IMR-90 (cell line): ENCODE measurements around the gene DHX15. TPM values are rescaled to one million over a fixed set of nuclear protein-coding genes. Genes with fewer than 3 reads are reported as not detected.

Source experiments
- ATAC-seq: fragments of 200-7000 bp; cut with Tn5 transposase; 2 replicates; pipeline ENCODE4 v1.9.1; 2020; ENCODE audit warnings: low read depth, mild to moderate bottlenecking, moderate library complexity
- BruUV-seq: library from RNA; stranded (reverse); fragments of 400-500 nt; replicated peaks from 2 replicates; lab custom pipeline; 2021; lab: Mats Ljungman, UMichigan
- CTCF ChIA-PET: fragments of 300-600 bp; formaldehyde crosslinking; extraction: SDS; loops from one replicate; lab custom pipeline; 2021; ENCODE audit warnings: antibody characterized with exemption; lab: Yijun Ruan, JAX
- POLR2A ChIA-PET: fragments of 300-600 bp; sonication (Branson Sonifier 250); formaldehyde crosslinking; loops from one replicate; lab custom pipeline; 2022; ENCODE audit warnings: antibody characterized with exemption; ENCODE audit not compliant: unreplicated experiment; lab: Charles Lee
- DNase-seq: peaks from one replicate; pipeline ENCODE4 v3.0.0; 2013
- H2AFZ ChIP-seq: replicated peaks from 2 replicates; pipeline ENCODE3; 2013; ENCODE audit warnings: low read length, mild to moderate bottlenecking; ENCODE audit not compliant: poor library complexity
- H2AK5ac ChIP-seq: 2 replicates; pipeline ENCODE4 v1.6.1; 2013; ENCODE audit warnings: low read depth, low read length, inconsistent platforms
- H2AK9ac ChIP-seq: replicated peaks from 2 replicates; pipeline ENCODE3; 2013; ENCODE audit warnings: mild to moderate bottlenecking, low read depth, low read length, moderate library complexity; ENCODE audit not compliant: poor library complexity
- H2BK120ac ChIP-seq: 2 replicates; pipeline ENCODE4 v1.6.1; 2013; ENCODE audit warnings: low read depth, low read length, inconsistent platforms
- H2BK15ac ChIP-seq: 3 replicates; pipeline ENCODE4 v1.6.1; 2013; ENCODE audit warnings: low read depth, low read length, inconsistent platforms
- H2BK20ac ChIP-seq: 2 replicates; pipeline ENCODE4 v1.6.1; 2013; ENCODE audit warnings: low read depth, mild to moderate bottlenecking, inconsistent platforms, low read length, moderate library complexity
- H2BK5ac ChIP-seq: 2 replicates; pipeline ENCODE4 v1.6.1; 2013; ENCODE audit warnings: mild to moderate bottlenecking, low read depth, low read length, inconsistent platforms; ENCODE audit not compliant: poor library complexity, severe bottlenecking
- H3K14ac ChIP-seq: replicated peaks from 2 replicates; pipeline ENCODE4 v1.6.1; 2013; ENCODE audit warnings: low read depth, low read length, inconsistent platforms
- H3K18ac ChIP-seq: 2 replicates; pipeline ENCODE4 v1.6.1; 2013; ENCODE audit warnings: low read depth, low read length, control low read depth
- H3K23ac ChIP-seq: 2 replicates; pipeline ENCODE4 v1.6.1; 2013; ENCODE audit warnings: low read depth, low read length, inconsistent platforms
- H3K27ac ChIP-seq: 2 replicates; pipeline ENCODE4 v1.5.1; 2013; ENCODE audit warnings: mild to moderate bottlenecking, control low read depth, low read length; ENCODE audit not compliant: insufficient read depth
- H3K27me3 ChIP-seq: 2 replicates; pipeline ENCODE4 v1.6.1; 2013; ENCODE audit warnings: low read length; ENCODE audit not compliant: control insufficient read depth, insufficient read depth
- H3K36me3 ChIP-seq: 2 replicates; pipeline ENCODE4 v1.6.1; 2013; ENCODE audit warnings: low read length, mixed read lengths; ENCODE audit not compliant: control insufficient read depth, insufficient read depth
- H3K4ac ChIP-seq: 2 replicates; pipeline ENCODE4 v1.6.1; 2013; ENCODE audit warnings: low read depth, low read length, inconsistent platforms
- H3K4me1 ChIP-seq: 2 replicates; pipeline ENCODE4 v1.6.1; 2013; ENCODE audit warnings: low read length, mixed read lengths; ENCODE audit not compliant: control insufficient read depth, insufficient read depth
- H3K4me2 ChIP-seq: 2 replicates; pipeline ENCODE4 v1.6.1; 2013; ENCODE audit warnings: low read depth, mild to moderate bottlenecking, control low read depth, low read length, moderate library complexity
- H3K4me3 ChIP-seq: 2 replicates; pipeline ENCODE4 v1.5.1; 2013; ENCODE audit warnings: low read depth, mild to moderate bottlenecking, control low read depth, low read length, moderate library complexity; ENCODE audit not compliant: insufficient read depth
- H3K56ac ChIP-seq: 2 replicates; pipeline ENCODE4 v1.6.1; 2013; ENCODE audit warnings: low read length, inconsistent platforms; ENCODE audit not compliant: insufficient read depth; ENCODE audit errors: extremely low read depth
- H3K79me1 ChIP-seq, 2 experiments: 2 replicates each; pipeline ENCODE4 v1.6.1; 2013; ENCODE audit warnings: low read length in 2 of 2, inconsistent platforms in 1 of 2, low read depth in 1 of 2
- H3K9ac ChIP-seq: 2 replicates; pipeline ENCODE4 v1.6.1; 2013; ENCODE audit warnings: low read depth, low read length, control low read depth
- H3K9me1 ChIP-seq: 2 replicates; pipeline ENCODE4 v1.6.1; 2013; ENCODE audit warnings: low read length, inconsistent platforms; ENCODE audit not compliant: insufficient read depth
- H3K9me3 ChIP-seq: 2 replicates; pipeline ENCODE4 v1.6.1; 2013; ENCODE audit warnings: low read length; ENCODE audit not compliant: control insufficient read depth, insufficient read depth
- H4K20me1 ChIP-seq: 2 replicates; pipeline ENCODE4 v1.6.1; 2013; ENCODE audit warnings: low read length, inconsistent platforms; ENCODE audit not compliant: insufficient read depth
- H4K5ac ChIP-seq: 2 replicates; pipeline ENCODE4 v1.6.1; 2013; ENCODE audit warnings: mild to moderate bottlenecking, low read depth, low read length, control low read depth
- H4K8ac ChIP-seq, 2 experiments: 2 replicates each; pipeline ENCODE4 v1.6.1; 2013; ENCODE audit warnings: low read depth in 2 of 2, low read length in 2 of 2, control low read depth in 1 of 2, inconsistent platforms in 1 of 2
- H4K91ac ChIP-seq: 2 replicates; pipeline ENCODE4 v1.6.1; 2013; ENCODE audit warnings: low read depth, low read length, inconsistent platforms; ENCODE audit not compliant: insufficient read depth
- BHLHE40 ChIP-seq: fragments of 150-350 bp; IDR thresholded peaks from 2 replicates; pipeline ENCODE4 v1.6.1; 2016; ENCODE audit warnings: mild to moderate bottlenecking, low read depth, low read length
- CEBPB ChIP-seq: IDR thresholded peaks from 2 replicates; pipeline ENCODE4 v1.6.1; 2012; ENCODE audit warnings: low read depth, low read length, improper control_type of control experiment
- CHD1 ChIP-seq: IDR thresholded peaks from 2 replicates; pipeline ENCODE4 v1.6.1; 2012; ENCODE audit warnings: low read depth, low read length, improper control_type of control experiment
- CTCF ChIP-seq: conservative IDR thresholded peaks from 2 replicates; pipeline ENCODE4 v1.5.1; 2012; ENCODE audit warnings: mild to moderate bottlenecking, low read depth, low read length, improper control_type of control experiment
- ELK1 ChIP-seq: fragments of 150-350 bp; IDR thresholded peaks from 2 replicates; pipeline ENCODE4 v1.6.1; 2016; ENCODE audit warnings: low read depth, mild to moderate bottlenecking, low read length, moderate library complexity, borderline replicate concordance
- FOS ChIP-seq: fragments of 150-350 bp; IDR thresholded peaks from 2 replicates; pipeline ENCODE4 v1.6.1; 2016; ENCODE audit warnings: low read depth, low read length
- MAFK ChIP-seq: IDR thresholded peaks from 2 replicates; pipeline ENCODE4 v1.6.1; 2012; ENCODE audit warnings: low read depth, low read length, improper control_type of control experiment
- MAZ ChIP-seq: IDR thresholded peaks from 2 replicates; pipeline ENCODE4 v1.6.1; 2012; ENCODE audit warnings: low read depth, mild to moderate bottlenecking, low read length, improper control_type of control experiment, moderate library complexity, borderline replicate concordance
- MXI1 ChIP-seq: IDR thresholded peaks from 2 replicates; pipeline ENCODE4 v1.6.1; 2012; ENCODE audit warnings: low read depth, mild to moderate bottlenecking, low read length, moderate library complexity, borderline replicate concordance
- NFE2L2 ChIP-seq: fragments of 150-350 bp; IDR thresholded peaks from 2 replicates; pipeline ENCODE4 v1.6.1; 2016; ENCODE audit warnings: low read depth, mild to moderate bottlenecking, low read length
- POLR2A ChIP-seq: IDR thresholded peaks from 2 replicates; pipeline ENCODE4 v1.6.1; 2012; ENCODE audit warnings: mild to moderate bottlenecking, low read depth, low read length
- RAD21 ChIP-seq: IDR thresholded peaks from 2 replicates; pipeline ENCODE4 v1.6.1; 2012; ENCODE audit warnings: low read length, improper control_type of control experiment
- RCOR1 ChIP-seq: IDR thresholded peaks from 2 replicates; pipeline ENCODE4 v1.6.1; 2012; ENCODE audit warnings: mild to moderate bottlenecking, low read length, improper control_type of control experiment; ENCODE audit not compliant: insufficient replicate concordance
- RFX5 ChIP-seq: IDR thresholded peaks from 2 replicates; pipeline ENCODE4 v1.8.0; 2012; ENCODE audit warnings: low read depth, mild to moderate bottlenecking, low read length, moderate library complexity
- SMC3 ChIP-seq: fragments of 150-350 bp; IDR thresholded peaks from 2 replicates; pipeline ENCODE4 v1.6.1; 2016; ENCODE audit warnings: low read depth, mild to moderate bottlenecking, antibody characterized with exemption, low read length, moderate library complexity
- USF2 ChIP-seq: fragments of 150-350 bp; IDR thresholded peaks from 2 replicates; pipeline ENCODE4 v1.6.1; 2017; ENCODE audit warnings: mild to moderate bottlenecking, antibody characterized with exemption, low read length, low read depth
- WGBS, 2 experiments: methylation state at CpG; one replicate each; pipeline versions ENCODE4 v1.1.5 to v1.1.7; 2013; ENCODE audit warnings: missing lambda C conversion rate in 2 of 2; ENCODE audit not compliant: insufficient read length in 1 of 2; ENCODE audit errors: extremely low coverage in 2 of 2; 5-methylcytosine and 5-hydroxymethylcytosine counted together
- dilution Hi-C: fragments of 300-500 bp; cut with HindIII; formaldehyde crosslinking; loops from one replicate; pipeline ENCODE4 v1.14.3; 2018; ENCODE audit warnings: low sequenced_read_pairs; ENCODE audit not compliant: unreplicated experiment
- in situ Hi-C: fragments of 300-500 bp; cut with MboI; formaldehyde crosslinking; loops from 3 replicates; pipeline ENCODE4 v1.14.3; 2019; ENCODE audit warnings: low sequenced_read_pairs, inconsistent platforms, mixed read lengths
- intact Hi-C: fragments of 100-400 bp; cut with micrococcal nuclease; formaldehyde crosslinking; loops from 2 replicates; pipeline ENCODE4 v1.10.0; 2022
- polyA plus RNA-seq, 3 experiments: library from polyadenylated mRNA; depleted of rRNA; stranded (reverse); fragments of >200 nt; gene quantifications; 2 replicates each; pipeline ENCODE4 v1.2.3, GENCODE V29; 2012; ENCODE audit warnings: low replicate concordance in 1 of 3
- total RNA-seq: library from RNA; depleted of rRNA; stranded (reverse); fragments of >200 nt; gene quantifications from 2 replicates; pipeline ENCODE4 v1.2.3, GENCODE V29; 2012

The DHX15 gene
- total and polyA plus RNA-seq, 2 of the 4 experiments (the other 2 are of a cell fraction) = 97.9 to 172 TPM

- Histone ChIP-seq H4K8ac (no peak overlapping the region), H3K79me1 (no peaks in the 10 kb centered on the region), H4K20me1 (no peaks in the 10 kb centered on the region), H3K27ac (no peak overlapping the region), H3K9me1 (no peaks in the 10 kb centered on the region), H3K14ac (no peak overlapping the region), H3K4me2 (no peak overlapping the region), H3K4me1 (no peaks in the 10 kb centered on the region), H3K27me3 (peaks cover 5% of the 10 kb centered on the region), H2BK120ac (no peak overlapping the region), H3K9ac (no peak overlapping the region), H3K18ac (no peak overlapping the region), H2BK20ac (no peak overlapping the region), H3K23ac (no peak overlapping the region), H2BK5ac (no peak overlapping the region), H3K4ac (no peak overlapping the region), H2AK9ac (no peak overlapping the region), H3K9me3 (peaks cover 2% of the 10 kb centered on the region), H4K91ac (no peak overlapping the region), H3K4me3 (no peak overlapping the region), H4K5ac (no peak overlapping the region), H2AK5ac (no peak overlapping the region), H3K56ac (no peak overlapping the region), H2AFZ (no peak overlapping the region), H3K36me3 (no peaks in the 10 kb centered on the region), H2BK15ac (no peak overlapping the region)
- intact Hi-C loops (no loop called here), in situ Hi-C loops (no loop called here), dilution Hi-C loops (no loop called here)
- POLR2A ChIA-PET = no interaction called here
- ATAC-seq = no peak
- no peak for DNase-seq
- TF ChIP-seq CTCF = no peak
- no peak for TF ChIP-seq ELK1
- TF ChIP-seq MAZ = no peak
- TF ChIP-seq CEBPB = no peak
- no peak for TF ChIP-seq FOS
- no peak for TF ChIP-seq RFX5
- TF ChIP-seq BHLHE40 = no peak
- no peak for TF ChIP-seq POLR2A
- TF ChIP-seq MAFK = no peak
- no peak for TF ChIP-seq NFE2L2
- TF ChIP-seq RCOR1 = no peak
- no peak for TF ChIP-seq SMC3
- no peak for TF ChIP-seq RAD21
- TF ChIP-seq USF2 = no peak
- TF ChIP-seq MXI1 = no peak
- no peak for TF ChIP-seq CHD1
- CTCF ChIA-PET = no interaction called here
- no CpG with 5 or more reads among the region's 1 CpG for WGBS, 2 experiments
- no TSS peak for BruUV-seq
These were observed 40.0 kb upstream of the DHX15 start for GRCh38 chr4:24624381-24624780.
